Tongue (tissue), 2 donors: ENCODE measurements around the gene ATAT1. TPM values are rescaled to one million over a fixed set of nuclear protein-coding genes. Genes with fewer than 3 reads are reported as not detected.
"Not testable (repeated sequence)": the region's sequence is repeated elsewhere in the genome, so short reads cannot be mapped to it uniquely, and the experiment has no call there.

Experiments
- DNase-seq: peaks from one replicate; pipeline ENCODE4 v3.0.0-alpha.2; 2015
- total RNA-seq: library from RNA; depleted of rRNA; stranded (reverse); fragments of >200 nt; gene quantifications from one replicate; pipeline ENCODE4 v1.2.3, GENCODE V29; 2014

Gene ATAT1
- total RNA-seq, 1 donor from 2014 or later, result 6.4 TPM

DNA sequence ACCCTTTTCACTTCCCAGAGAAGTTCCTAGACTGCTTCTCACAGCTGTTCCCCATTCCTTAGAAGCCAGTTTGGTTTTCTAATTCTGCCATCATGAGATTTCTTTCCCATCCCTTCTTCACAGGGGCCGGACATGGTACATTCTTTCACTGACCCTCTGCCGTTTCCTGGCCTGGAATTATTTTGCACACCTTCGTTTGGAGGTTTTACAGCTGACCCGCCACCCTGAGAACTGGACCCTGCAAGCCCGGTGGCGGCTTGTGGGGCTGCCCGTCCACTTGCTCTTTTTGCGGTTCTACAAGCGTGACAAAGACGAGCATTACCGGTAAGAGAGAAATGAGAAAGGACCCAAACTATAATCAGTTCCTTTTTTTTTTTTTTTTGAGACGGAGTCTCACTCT is 24.5 kb downstream of the ATAT1 start:
- DNase-seq, result no peak

DNA sequence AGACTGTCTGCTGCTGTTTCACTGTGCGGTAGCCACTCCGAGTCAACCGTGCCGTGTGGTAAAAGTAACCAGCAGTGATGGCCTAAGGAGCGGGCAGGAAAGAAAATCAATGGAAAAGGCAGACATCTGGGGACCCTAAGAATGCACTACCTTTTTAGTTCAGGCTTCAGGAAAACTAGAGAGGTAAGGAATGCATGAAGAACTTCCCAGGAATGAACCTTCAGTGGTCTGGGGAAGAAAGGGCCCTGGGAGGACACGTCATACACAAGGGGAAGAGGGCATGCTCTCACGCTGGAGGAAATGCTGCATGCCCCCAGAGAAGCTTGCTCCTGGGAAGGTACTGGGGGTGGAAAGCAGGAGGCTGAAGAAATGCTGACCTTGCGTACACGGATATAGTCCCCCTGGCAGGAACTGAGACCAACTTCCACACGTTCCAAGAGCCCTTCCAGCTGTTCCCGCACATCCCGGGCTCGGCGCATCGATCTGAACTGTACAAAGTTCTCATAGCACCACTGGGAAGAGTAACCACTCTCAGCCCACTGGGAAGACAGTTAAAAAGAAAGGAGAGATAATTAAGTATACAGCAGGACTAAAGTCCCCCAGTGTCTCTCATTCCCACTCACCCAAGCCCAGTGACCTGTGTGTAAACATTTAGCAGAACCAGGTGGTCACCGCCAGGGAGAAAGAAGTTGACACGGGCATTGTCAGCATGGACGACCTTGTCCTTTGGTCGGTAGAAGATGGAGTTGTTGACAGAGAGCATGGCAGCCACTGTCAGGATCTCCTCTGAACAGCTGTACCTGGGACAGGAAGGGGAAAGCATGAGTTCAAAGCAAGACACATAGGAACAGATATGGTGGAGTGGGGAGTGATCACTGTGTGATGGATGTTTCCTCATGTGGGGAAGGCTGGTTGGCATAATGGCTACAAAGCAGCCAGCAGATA is 28.4 kb downstream of the ATAT1 start:
- no peak for DNase-seq

DNA sequence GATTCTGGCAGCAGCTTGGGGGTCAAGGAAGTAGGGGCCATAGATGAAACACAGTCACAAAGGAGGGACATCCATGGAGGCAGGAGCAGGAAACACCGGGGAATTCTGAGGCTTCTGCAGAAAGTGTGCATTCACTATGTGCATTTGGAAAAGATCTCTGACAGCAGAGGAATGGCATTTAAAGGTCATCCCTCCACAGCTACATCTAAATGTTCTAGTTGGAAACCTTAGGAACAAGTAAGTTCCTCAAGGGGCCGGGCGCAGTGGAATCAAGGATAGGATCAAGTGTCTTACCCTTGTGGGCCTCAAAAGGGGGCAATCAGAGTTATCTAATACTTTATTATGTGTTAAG is 29.0 kb downstream of the ATAT1 start:
- no peak for DNase-seq

DNA sequence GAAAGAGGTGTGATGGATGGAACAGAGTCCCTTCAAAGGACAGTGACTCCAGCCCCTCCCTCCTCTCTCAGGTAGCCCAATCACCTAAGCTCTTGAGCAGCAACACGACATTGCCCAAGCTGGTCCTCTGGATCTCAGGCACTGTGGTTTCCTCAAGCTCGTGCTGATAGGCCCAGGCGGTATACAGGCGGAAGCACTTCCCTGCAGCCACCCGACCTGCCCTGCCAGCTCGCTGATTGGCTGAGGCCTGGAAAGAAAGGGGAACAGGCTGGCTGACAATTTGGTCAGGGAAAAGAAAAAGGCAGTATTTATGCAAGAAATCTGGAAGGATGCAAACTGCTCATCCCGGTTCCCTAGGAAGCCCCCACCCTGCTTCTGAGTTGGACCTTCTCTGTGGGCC is 29.8 kb downstream of the ATAT1 start:
- no peak for DNase-seq

DNA sequence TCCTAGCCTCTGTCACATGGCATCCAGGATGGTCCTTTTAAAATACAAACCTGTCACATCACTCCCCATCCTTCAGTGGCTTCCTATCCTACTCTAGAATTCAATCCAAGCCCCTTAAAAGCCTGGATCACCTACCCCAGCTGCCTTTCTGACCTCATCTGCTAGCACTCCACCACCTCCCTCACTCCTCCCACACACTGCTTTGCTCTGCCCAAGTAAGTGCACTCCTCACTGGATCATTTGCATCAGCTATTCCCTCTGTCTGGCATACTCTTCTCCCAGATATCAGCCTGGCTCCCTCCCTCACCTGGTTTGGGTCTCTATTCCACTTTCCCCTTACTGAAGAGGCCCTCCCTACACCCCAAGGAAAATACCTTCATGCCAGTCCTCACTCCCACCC is 30.8 kb downstream of the ATAT1 start:
- no peak for DNase-seq

DNA sequence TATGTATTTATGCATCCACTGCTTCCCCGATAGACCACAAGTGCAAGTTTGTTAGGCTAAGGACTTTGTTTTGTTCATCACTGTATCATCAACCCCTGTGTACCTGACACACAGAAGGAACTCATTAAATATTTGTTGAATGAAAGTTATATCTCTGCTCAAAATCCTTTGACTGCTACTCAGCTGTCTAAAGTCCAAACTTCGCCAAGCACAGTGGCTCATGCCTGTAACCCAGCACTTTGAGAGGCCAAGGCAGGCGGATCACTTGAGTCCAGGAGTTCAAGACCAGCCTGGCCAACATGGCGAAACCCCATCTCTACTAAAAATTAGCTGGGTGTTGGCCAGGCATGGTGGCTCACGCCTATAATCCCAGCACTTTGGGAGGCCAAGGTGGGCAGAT is 31.2 kb downstream of the ATAT1 start:
- DNase-seq, result not testable (repeated sequence)

DNA sequence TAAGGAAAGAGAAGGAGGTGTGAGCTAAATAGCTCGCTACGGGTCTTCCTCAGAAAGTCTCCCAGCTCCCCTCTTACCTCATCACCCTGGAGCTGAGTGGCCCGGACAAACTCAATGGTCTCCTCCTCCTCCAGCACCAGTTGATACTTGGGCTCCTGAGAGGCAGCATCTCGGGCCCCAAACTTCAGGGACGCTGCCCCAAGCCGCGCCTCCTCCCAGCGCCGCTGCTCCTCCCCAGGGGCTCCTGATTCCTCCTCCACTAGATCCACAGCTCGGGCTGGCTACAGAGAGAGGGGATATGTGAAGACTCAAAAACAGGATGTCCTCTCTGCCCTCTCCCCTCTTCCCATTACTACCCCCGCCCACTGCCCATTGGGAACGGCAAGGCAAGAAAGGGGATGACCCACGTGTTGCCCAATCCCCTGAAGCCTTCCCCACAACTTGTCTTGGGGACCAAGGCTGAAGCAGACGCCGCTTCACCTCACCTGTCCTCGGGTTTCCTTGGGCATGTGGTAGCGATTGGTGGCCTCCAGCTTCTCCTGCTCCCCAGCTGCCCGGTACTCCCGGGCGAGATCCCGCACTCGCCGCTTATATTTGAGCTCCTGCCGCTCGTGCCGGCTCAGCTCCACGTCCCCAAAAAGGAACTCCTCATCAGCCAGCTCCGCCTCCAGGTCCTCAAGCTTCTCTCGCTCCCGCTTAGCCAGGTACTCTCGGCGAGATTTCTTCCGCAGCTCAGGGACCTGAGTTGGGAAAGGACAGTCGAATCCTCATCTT is 38.5 kb downstream of the ATAT1 start:
- no peak for DNase-seq

DNA sequence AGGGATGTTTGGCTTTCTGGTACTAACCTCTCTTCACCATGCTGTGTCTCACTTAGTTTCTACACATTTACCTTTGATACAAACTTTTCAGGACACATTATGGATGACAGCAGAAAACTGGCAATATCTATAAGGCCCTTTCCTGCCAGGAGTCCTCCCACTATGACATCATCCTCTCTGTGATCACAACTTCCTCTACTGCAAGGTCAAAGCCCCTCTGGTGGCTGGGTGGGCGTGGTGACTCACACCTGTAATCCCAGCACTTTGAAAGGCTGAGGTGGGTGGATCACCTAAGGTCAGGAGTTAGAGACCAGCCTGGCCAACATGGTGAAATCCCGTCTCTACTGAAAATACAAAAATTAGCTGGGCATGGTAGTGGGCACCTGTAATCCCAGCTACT is 39.6 kb downstream of the ATAT1 start:
- not testable (repeated sequence) for DNase-seq

DNA sequence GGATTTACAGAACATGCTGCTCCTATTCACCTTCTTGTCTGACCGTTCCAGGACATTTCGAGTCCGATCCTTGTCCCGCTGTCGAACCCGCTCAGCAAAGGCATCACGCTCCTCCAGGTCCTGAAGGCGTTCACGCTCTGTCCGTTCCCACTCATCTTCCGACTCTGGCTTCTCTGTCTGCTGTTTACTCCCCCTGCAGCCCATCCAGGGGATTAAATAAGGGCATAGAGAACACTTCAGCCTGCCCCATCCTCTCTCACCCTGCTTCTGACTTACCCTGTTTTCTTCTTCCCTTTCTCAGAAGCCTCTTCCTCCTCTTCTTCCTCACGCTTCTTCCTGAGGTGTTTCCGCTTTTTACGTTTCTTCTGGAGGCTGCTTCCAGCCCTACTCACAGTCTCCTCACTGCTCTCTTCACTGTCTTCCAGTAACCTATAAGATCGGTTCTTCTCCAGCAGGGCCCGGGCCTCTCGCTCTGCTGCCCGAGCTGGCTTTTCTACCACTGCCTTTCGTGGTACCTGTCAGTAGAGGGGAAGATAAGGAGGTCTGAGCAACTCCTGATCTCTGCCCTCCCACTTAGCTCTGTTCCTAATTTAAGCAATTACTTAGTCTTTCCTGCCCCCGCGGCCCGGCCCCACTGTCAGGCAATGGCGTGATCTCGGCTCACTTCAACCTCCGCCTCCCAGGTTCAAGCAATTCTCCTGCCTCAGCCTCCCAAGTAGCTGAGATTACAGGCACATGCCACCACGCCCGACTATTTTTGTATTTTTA is 44.3 kb downstream of the ATAT1 start:
- DNase-seq, result no peak

DNA sequence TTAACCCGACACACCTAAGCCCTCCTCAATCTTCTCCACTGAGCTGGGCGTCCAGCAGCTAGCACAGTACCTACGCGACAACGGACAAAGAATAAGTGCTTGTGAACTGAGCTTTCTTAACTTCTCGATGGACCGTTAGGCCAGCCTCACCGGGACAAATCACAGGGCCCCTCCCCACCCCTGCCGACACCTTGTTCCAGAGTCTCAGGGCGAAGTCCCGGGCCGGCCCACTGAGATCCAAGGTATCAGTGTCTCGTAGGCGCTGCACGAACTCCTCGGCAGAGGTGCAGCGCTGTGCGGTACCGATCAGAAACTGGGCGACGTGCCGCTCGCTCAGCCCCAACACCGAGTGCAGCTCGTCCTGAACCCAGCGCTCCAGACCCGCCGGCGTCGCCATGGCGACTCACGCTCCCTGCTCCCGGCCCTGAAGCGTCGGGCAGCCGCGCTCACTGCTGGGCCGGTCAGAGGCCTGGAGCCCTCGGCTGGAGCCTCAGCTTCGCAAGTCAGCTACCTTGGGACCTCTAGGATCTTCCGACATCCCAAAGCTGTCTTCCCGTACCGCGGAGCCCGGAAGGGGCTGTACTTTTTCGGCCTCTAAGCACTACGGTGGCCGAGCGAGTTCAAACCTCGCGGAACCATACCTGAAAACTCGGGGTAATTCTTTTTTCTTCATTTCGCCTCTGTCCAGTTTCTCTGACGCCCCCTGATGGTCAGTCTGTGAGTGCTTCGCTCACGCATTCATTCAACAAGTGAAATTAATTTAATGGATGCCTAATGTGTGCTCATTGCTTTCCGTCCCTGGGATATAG is 46.0 kb downstream of the ATAT1 start, which contains the start of gene DHX16:
Gene DHX16 (minus strand): TSS at position 562 of the 809 bp plus-strand sequence. CDS start 165 bp downstream, at position 397.
- peak; percentile 99 for DNase-seq

DNA sequence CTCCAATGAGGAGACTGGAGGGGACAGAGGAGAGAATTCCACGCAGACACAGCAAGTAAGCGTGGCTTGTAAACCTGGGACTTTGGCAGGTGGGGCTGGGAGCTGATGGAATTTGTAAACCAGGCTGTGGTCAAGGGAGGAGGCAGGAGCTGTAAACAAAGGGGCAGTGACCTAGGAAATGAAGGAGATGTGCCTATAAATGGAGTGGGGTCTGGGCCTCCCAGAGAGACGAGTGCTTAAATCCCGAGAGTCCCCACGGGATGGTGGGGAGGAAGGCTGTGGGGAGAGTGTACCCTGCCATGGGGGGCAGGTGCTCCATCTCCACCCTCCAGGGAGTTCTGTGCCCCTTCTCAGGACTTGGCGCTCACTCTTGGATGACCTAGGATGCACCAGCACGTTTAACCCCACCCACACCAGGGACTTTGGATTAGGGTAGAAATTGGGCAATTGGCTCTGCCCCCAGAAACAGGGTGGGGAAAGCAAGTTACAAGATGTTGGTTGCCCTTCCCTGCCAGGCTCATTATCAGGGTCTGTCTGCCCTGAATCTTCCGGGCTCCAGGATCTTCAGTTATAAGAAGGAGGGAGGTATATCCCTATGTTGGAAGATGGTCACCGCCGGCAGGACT is 50.1 kb downstream of the ATAT1 start:
- DNase-seq, result no peak

DNA sequence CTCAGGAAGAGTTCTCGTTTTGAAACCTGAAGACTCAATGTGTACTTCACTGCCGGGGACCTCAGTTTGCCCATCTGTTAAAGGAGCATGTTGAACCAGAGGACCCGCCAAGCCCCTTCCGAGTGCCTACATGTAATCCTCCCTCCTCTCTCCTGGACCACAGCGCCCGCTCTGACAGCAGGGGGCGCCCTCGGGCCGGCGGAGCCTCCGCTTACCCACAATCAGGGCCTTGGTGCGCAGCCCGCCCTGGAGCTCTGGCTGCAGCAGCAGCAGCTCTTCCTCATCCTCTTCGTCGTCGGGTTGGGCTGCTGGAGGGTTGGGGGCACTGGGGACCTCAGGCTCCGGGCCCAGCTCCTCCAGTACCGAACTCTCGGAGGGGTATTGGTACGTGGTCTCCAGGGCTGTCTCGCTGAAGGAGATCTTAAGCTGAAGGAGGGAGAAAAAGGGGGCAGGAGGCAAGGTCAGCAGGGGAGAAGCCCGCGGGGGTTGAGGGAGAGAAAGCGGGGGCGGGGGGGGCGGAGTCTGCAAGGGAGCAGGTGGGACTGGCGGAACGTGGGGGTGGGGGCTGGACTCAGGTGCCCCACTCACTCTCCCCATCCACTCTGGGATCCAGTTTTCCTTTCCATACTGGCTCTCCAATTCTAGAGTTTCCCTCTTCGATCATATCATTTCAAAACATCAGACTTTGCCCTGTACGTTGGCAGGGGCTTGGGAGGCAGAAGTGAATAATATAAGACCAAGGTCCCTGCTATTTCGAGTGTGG is 52.5 kb downstream of the ATAT1 start:
- DNase-seq, result peak; percentile 89

DNA sequence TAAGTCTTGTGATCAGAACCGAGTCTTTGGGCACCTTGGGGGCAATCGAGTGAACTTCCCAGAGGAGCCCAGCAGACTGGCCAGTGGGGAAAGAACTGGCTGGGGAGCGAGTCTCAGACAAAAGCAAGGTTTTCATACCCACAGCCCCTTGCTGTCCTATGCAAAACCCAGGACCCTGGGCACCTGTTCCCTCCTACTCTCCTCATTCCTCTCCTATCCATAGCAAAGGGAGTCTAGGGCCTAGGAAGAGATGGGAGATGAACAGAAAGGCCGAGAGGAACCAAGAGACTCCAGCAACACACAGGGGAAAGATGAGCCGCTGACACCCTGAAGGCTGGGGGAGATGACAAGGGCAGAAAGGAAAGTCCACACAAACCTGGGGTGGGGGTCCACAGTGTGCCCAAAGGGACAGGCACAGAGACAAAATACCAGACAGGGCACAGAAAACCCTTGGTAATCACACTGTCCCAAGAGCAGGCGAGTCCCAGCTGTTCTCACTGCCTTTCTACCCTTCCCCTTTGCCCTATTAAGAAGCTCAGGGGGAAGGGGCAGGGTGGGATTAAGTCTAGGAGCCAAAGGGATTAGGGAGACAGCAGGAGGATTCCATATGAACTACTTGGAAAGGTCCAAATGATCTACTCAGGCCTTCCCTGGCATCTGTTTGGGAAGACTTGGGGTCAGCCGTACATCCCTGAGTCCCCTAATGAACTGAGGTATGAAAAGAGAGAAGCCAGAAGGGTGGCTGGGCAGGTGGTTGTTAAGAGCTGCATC is 53.3 kb downstream of the ATAT1 start:
- no peak for DNase-seq

DNA sequence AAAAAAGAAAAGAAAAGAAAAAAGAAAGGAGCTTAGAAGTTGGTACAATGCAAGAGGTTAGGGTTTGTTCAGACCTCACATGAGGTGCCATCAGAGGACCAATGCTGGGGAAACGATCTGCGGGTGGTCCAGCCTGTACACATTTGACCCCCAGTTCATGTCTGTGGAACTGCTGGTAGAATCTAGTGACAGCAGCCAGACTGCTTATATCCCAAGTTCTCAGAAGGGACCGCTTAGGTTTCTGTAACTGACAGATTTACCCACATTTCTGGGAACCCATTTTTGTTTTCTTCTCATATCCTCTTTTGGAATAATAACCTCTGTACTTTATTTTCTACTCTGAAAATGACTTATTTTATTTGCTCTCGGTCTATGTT is 55.1 kb downstream of the ATAT1 start:
- no peak for DNase-seq

DNA sequence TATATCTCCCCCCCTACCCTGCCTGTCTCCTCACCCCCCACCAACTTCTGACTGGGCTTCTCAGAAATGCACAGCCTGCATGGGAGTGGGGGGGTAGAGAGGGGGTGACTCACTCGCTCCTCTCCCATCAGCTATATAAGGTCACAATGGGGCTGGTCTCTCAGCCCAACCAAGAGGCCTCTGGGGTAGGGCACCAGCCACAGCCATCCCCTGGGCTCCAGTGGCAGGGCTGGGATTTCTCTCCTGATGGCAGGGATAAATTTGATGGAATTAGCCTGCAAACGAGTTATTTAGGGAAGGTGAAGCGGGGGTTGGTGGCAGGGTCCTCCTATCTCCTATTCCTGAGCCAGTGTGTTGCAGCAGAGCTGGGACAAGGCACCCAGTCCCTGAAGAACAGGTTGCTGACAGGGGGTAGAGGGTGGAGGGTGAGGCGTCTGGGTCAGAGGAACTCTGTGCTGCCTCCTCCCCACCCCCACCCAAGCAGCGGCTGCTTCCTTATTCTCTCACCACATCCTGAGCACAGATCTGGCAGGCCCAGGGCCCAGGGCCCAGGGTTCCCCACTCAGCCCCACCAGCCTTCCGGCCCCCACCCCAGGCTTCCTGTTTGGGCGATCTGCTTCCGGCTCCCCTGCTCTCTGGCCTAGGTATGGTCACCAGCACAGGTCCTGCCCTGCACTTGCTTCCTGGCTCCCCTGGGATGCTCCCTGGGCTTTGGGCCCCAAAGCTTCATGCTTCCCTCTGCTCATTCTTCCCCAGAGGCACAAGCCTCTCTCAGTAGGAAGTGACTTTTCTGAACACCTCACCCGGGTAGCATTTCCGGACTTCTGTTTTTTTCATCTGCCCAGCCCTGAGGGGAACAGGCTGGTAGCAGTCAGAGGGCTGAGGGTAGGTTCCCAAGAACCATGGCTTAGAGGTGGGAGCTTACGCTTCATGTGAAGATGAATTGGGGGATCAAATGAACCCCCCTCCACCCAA is 55.8 kb downstream of the ATAT1 start:
- peak; percentile 50 for DNase-seq

DNA sequence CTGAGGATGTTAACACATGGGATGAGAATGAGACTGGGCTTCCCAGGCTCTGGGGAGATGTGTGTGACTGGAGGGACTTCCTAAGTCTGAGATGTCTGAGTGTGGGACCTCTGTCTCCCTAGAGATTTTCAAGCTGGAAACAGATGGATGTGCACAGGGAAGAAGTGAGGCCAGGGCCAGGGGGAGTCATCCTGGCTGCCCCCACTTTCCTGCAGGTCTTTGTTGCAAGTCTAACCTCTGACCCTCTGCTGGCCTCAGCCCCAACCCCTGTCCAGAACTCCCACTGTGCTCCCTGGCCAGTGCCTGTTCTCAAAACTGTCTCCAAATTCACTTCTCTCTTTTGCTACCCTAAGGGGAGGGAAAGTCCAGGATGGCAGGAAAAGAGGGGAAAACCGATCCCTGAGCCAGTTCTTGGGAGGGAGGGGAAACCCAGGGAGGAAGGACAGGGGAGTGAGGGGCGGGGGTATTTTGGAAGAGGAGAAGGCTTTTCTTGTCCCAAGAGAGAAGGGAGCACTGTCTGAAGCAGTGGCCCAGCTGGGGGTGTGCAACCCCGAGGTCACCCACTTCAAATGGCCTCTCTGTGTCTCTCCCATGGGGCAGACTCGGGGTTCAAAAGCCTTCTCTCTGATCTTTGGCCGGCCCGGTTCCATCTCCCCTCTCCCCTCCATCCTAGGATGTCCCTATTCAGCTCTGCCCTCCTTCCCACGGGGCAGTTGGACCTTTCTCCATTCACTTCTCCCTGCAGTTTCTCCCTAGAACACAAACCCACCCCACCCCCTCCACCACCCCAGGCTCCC is 56.7 kb downstream of the ATAT1 start:
- DNase-seq, result peak; percentile 26

DNA sequence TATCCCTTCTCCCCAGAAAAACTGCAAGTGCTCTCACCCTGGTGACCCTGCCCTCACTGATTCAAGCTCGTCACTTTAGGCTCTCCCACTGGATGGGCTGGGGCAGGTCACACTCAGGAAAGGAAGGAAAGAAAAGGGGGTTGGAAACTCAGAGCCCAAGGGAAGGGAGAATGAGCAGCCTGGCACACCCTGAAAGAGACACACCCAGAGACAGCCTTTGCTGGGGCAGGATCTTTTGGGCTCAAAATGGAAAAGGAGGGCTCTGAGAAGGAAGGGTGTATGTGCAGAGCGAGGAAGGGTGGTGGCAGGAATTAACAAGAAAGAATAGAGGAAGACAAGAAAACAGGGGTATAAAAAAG is 57.3 kb downstream of the ATAT1 start:
- no peak for DNase-seq
